Caco-2 (cell line): ENCODE data around the gene CYP11A1. TPM values are rescaled to one million over a fixed set of nuclear protein-coding genes. Genes with fewer than 3 reads are reported as not detected.
A peak's percentile ranks its signal among the peaks of the same experiment; 100 is the strongest.

ENCODE experiments used
- BruUV-seq: library from RNA; stranded (reverse); fragments of 400-500 nt; replicated peaks from 2 replicates; lab custom pipeline; 2021; lab: Mats Ljungman, UMichigan
- CTCF ChIA-PET: fragments of 300-600 bp; sonication (Branson Sonifier 250); formaldehyde crosslinking; loops from one replicate; lab custom pipeline; 2022; ENCODE audit warnings: antibody characterized with exemption; lab: Charles Lee
- POLR2A ChIA-PET: fragments of 300-600 bp; sonication (Branson Sonifier 250); formaldehyde crosslinking; loops from one replicate; lab custom pipeline; 2022; ENCODE audit warnings: antibody characterized with exemption; lab: Charles Lee
- DNase-seq, 2 experiments: peaks; one replicate each; pipeline versions ENCODE4 v3.0.0 to v3.0.0-alpha.2; 2020 to 2022
- H3K27me3 ChIP-seq: replicated peaks from 2 replicates; pipeline ENCODE4 v1.6.0; 2011; ENCODE audit warnings: low read length; ENCODE audit not compliant: control insufficient read depth, insufficient read depth
- H3K36me3 ChIP-seq: 2 replicates; pipeline ENCODE4 v1.5.1; 2011; ENCODE audit warnings: low read length; ENCODE audit not compliant: control insufficient read depth, insufficient read depth
- H3K4me1 ChIP-seq: fragments of 250-450 bp; sonication (Bioruptor Pico); 2 replicates; pipeline ENCODE4 v1.5.1; 2020; ENCODE audit warnings: mild to moderate bottlenecking
- H3K4me3 ChIP-seq: 2 replicates; pipeline ENCODE4 v1.5.1; 2011; ENCODE audit warnings: low read depth, mild to moderate bottlenecking, control low read depth, low read length
- H3K9me3 ChIP-seq: fragments of 250-450 bp; sonication (Bioruptor Pico); 2 replicates; pipeline ENCODE4 v1.5.1; 2020; ENCODE audit warnings: mild to moderate bottlenecking, moderate library complexity
- H3K27ac Mint-ChIP-seq: one replicate; pipeline ENCODE4 v1.8.0; 2022; ENCODE audit warnings: mixed read lengths; ENCODE audit not compliant: unreplicated experiment
- H3K27me3 Mint-ChIP-seq: one replicate; pipeline ENCODE4 v1.8.0; 2022; ENCODE audit warnings: mixed read lengths; ENCODE audit not compliant: insufficient read depth, unreplicated experiment
- H3K36me3 Mint-ChIP-seq: one replicate; pipeline ENCODE4 v1.8.0; 2022; ENCODE audit warnings: mild to moderate bottlenecking, mixed read lengths; ENCODE audit not compliant: insufficient read depth, unreplicated experiment
- H3K4me1 Mint-ChIP-seq: one replicate; pipeline ENCODE4 v1.8.0; 2022; ENCODE audit warnings: low read depth, mixed read lengths; ENCODE audit not compliant: unreplicated experiment
- H3K4me3 Mint-ChIP-seq: one replicate; pipeline ENCODE4 v1.8.0; 2022; ENCODE audit warnings: mild to moderate bottlenecking, moderate library complexity, mixed read lengths; ENCODE audit not compliant: unreplicated experiment
- H3K9me3 Mint-ChIP-seq: one replicate; pipeline ENCODE4 v1.8.0; 2022; ENCODE audit warnings: mixed read lengths; ENCODE audit not compliant: unreplicated experiment
- CTCF ChIP-seq, 2 experiments: fragments of 200-600 bp in 1 of 2; IDR thresholded peaks; 1 replicate in 1 of 2; 2 replicates in 1 of 2; pipeline versions ENCODE4 v1.5.1 to v1.8.0; 2011 to 2022; ENCODE audit warnings: antibody characterized with exemption in 1 of 2, control low read depth in 1 of 2, inconsistent platforms in 1 of 2, low read depth in 1 of 2, low read length in 1 of 2, mild to moderate bottlenecking in 1 of 2, moderate library complexity in 1 of 2; ENCODE audit not compliant: insufficient read depth in 1 of 2, severe bottlenecking in 1 of 2, unreplicated experiment in 1 of 2
- intact Hi-C: fragments of 100-400 bp; cut with micrococcal nuclease; formaldehyde crosslinking; loops from one replicate; pipeline ENCODE4 v1.10.0; 2022; ENCODE audit not compliant: unreplicated experiment
- total RNA-seq: library from RNA; stranded (reverse); gene quantifications from 2 replicates; pipeline ENCODE4 v1.2.3, GENCODE V29; 2022

Gene CYP11A1
- total RNA-seq, 1 experiment from 2014 or later: not detected

GRCh38 chr15:74386496-74387140 is 19.2 kb upstream of the CYP11A1 start:
- H3K4me1 ChIP-seq: peaks cover 88% of the 10 kb centered on the region
- Mint-ChIP-seq H3K4me3 (no peak overlapping the region), H3K4me1 (peaks cover 24% of the 10 kb centered on the region), H3K27ac (peak overlapping the region; percentile 88), H3K27me3 (no peaks in the 10 kb centered on the region), H3K36me3 (peaks cover 14% of the 10 kb centered on the region), H3K9me3 (no peaks in the 10 kb centered on the region)
- H3K27me3 ChIP-seq: no peaks in the 10 kb centered on the region
- no peaks in the 10 kb centered on the region for H3K9me3 ChIP-seq
- DNase-seq: no peak
- POLR2A ChIA-PET: no interaction called here
- H3K4me3 ChIP-seq: no peak overlapping the region
- intact Hi-C loops: no loop called here
- BruUV-seq: no TSS peak
- H3K36me3 ChIP-seq: no peaks in the 10 kb centered on the region
- no peak for TF ChIP-seq CTCF (IDR thresholded peaks at IDR 0.05; ENCODE audit: insufficient read depth in 1 of 2, low read depth in 1 of 2, low read length in 1 of 2, severe bottlenecking in 1 of 2, unreplicated experiment in 1 of 2)
- CTCF ChIA-PET: interaction anchor here (1.2 kb wide), 1 partner anchor 53 kb away, joined by 4 read pairs; no protein-coding TSS in a partner anchor

GRCh38 chr15:74385733-74386132 is 18.3 kb upstream of the CYP11A1 start:
- POLR2A ChIA-PET: no interaction called here
- H3K36me3 ChIP-seq: no peaks in the 10 kb centered on the region
- Mint-ChIP-seq H3K4me3 (no peak overlapping the region), H3K36me3 (peaks cover 14% of the 10 kb centered on the region), H3K4me1 (peaks cover 19% of the 10 kb centered on the region), H3K27ac (peak overlapping the region; percentile 88), H3K27me3 (no peaks in the 10 kb centered on the region), H3K9me3 (no peaks in the 10 kb centered on the region)
- TF ChIP-seq CTCF (IDR thresholded peaks at IDR 0.05; ENCODE audit: insufficient read depth in 1 of 2, low read depth in 1 of 2, low read length in 1 of 2, severe bottlenecking in 1 of 2, unreplicated experiment in 1 of 2): no peak
- H3K27me3 ChIP-seq: no peaks in the 10 kb centered on the region
- CTCF ChIA-PET: interaction anchor here (1.1 to 1.3 kb wide), 3 partner anchors 54 to 75 kb away, joined by 3 to 14 read pairs (median 4); partner anchors contain the start of gene UBL7
- H3K4me3 ChIP-seq: no peak overlapping the region
- intact Hi-C loops: no loop called here
- DNase-seq: no peak
- peaks cover 80% of the 10 kb centered on the region for H3K4me1 ChIP-seq
- no TSS peak for BruUV-seq
- H3K9me3 ChIP-seq: no peaks in the 10 kb centered on the region

GRCh38 chr15:74384881-74385643 is 17.6 kb upstream of the CYP11A1 start:
- BruUV-seq: no TSS peak
- POLR2A ChIA-PET: no interaction called here

More at GRCh38 chr15:74384881-74385643, 17.6 kb upstream of the CYP11A1 start:
- no peaks in the 10 kb centered on the region for H3K27me3 ChIP-seq
- H3K9me3 ChIP-seq: no peaks in the 10 kb centered on the region
- Mint-ChIP-seq H3K4me1 (peaks cover 14% of the 10 kb centered on the region), H3K36me3 (peaks cover 9% of the 10 kb centered on the region), H3K27ac (no peak overlapping the region), H3K4me3 (no peak overlapping the region), H3K27me3 (no peaks in the 10 kb centered on the region), H3K9me3 (no peaks in the 10 kb centered on the region)
- H3K36me3 ChIP-seq: no peaks in the 10 kb centered on the region
- peaks cover 73% of the 10 kb centered on the region for H3K4me1 ChIP-seq
- DNase-seq: no peak
- no peak overlapping the region for H3K4me3 ChIP-seq
- intact Hi-C loops: no loop called here
- no peak for TF ChIP-seq CTCF (IDR thresholded peaks at IDR 0.05; ENCODE audit: insufficient read depth in 1 of 2, low read depth in 1 of 2, low read length in 1 of 2, severe bottlenecking in 1 of 2, unreplicated experiment in 1 of 2)
- CTCF ChIA-PET: interaction anchor here (1.1 to 1.3 kb wide), 3 partner anchors 54 to 76 kb away, joined by 3 to 14 read pairs (median 4); partner anchors contain the start of gene UBL7
